Stimulated activated naive CD8-positive, alpha-beta T cell treated with anti-CD3 and anti-CD28 coated beads, Interleukin-15, Interleukin-2, amounts not matched to agents 100 ng/mL and 50 ng/mL, for 24 hours (primary cell): ENCODE data around the gene CNST.
"Not testable (repeated sequence)": the region's sequence is repeated elsewhere in the genome, so short reads cannot be mapped to it uniquely, and the experiment has no call there.

Source experiments
- H3K27ac Mint-ChIP-seq: one replicate; pipeline ENCODE4 v1.8.0; 2021; ENCODE audit warnings: mild to moderate bottlenecking, mixed read lengths
- H3K27me3 Mint-ChIP-seq: one replicate; pipeline ENCODE4 v1.8.0; 2021; ENCODE audit warnings: mixed read lengths
- H3K36me3 Mint-ChIP-seq: one replicate; pipeline ENCODE4 v1.8.0; 2021; ENCODE audit warnings: low read depth, mixed read lengths
- H3K4me1 Mint-ChIP-seq: one replicate; pipeline ENCODE4 v1.8.0; 2021; ENCODE audit warnings: low read depth, mixed read lengths
- H3K4me3 Mint-ChIP-seq: one replicate; pipeline ENCODE4 v1.8.0; 2021; ENCODE audit warnings: mild to moderate bottlenecking, mixed read lengths
- H3K9me3 Mint-ChIP-seq: one replicate; pipeline ENCODE4 v1.8.0; 2021; ENCODE audit warnings: mixed read lengths

Gene CNST

GRCh38 chr1:246569248-246570238, 3.3 kb downstream of the CNST start:
- Mint-ChIP-seq H3K4me3 (peak overlapping the region; percentile 79), H3K4me1 (peaks cover 69% of the 10 kb centered on the region), H3K27ac (peak overlapping the region; percentile 89), H3K36me3 (peaks cover 16% of the 10 kb centered on the region), H3K9me3 (no peaks in the 10 kb centered on the region), H3K27me3 (no peaks in the 10 kb centered on the region)

GRCh38 chr1:246571309-246571708, 5.1 kb downstream of the CNST start:
- Mint-ChIP-seq H3K4me1 (peaks cover 70% of the 10 kb centered on the region), H3K27ac (peak overlapping the region; percentile 89), H3K36me3 (peaks cover 19% of the 10 kb centered on the region), H3K4me3 (peak overlapping the region; percentile 24)
- H3K27me3 Mint-ChIP-seq, H3K9me3 Mint-ChIP-seq: not testable (repeated sequence)

GRCh38 chr1:246571953-246572352, 5.7 kb downstream of the CNST start:
- Mint-ChIP-seq H3K9me3 (no peaks in the 10 kb centered on the region), H3K36me3 (peaks cover 21% of the 10 kb centered on the region), H3K27me3 (no peaks in the 10 kb centered on the region), H3K4me1 (peaks cover 77% of the 10 kb centered on the region), H3K4me3 (peak overlapping the region; percentile 24), H3K27ac (peak overlapping the region; percentile 89)

DNA sequence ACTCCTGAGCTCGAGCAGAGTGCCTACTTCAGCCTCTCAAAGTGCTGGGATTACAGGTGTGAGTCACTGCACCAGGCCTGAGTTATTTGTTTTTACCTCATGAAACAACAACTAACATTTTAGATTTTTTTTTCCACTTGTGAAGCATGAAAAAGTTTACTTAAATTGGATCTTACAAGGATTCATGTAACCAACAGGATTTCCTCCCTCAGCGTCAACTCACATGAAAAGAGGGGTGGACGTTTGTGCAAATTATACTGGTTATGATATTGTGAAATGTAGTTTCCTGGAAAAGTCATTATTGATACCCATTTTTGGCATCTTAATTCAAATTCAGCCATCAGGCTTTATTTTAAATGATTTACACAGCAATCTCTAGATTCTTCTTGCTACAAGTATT, 6.5 kb downstream of the CNST start:
- H3K36me3 Mint-ChIP-seq, result peaks cover 26% of the 10 kb centered on the region
- H3K27ac Mint-ChIP-seq, result peak overlapping the region; percentile 40
- H3K4me1 Mint-ChIP-seq, result peaks cover 79% of the 10 kb centered on the region
- H3K9me3 Mint-ChIP-seq, result no peaks in the 10 kb centered on the region
- peak overlapping the region; percentile 62 for H3K4me3 Mint-ChIP-seq
- H3K27me3 Mint-ChIP-seq, result no peaks in the 10 kb centered on the region

GRCh38 chr1:246573491-246573890, 7.2 kb downstream of the CNST start:
- peaks cover 78% of the 10 kb centered on the region for H3K4me1 Mint-ChIP-seq
- H3K36me3 Mint-ChIP-seq, result peaks cover 26% of the 10 kb centered on the region
- peak overlapping the region; percentile 75 for H3K27ac Mint-ChIP-seq
- peak overlapping the region; percentile 62 for H3K4me3 Mint-ChIP-seq
- no peaks in the 10 kb centered on the region for H3K27me3 Mint-ChIP-seq
- H3K9me3 Mint-ChIP-seq, result no peaks in the 10 kb centered on the region

- Mint-ChIP-seq H3K36me3 (peaks cover 20% of the 10 kb centered on the region), H3K27me3 (no peaks in the 10 kb centered on the region), H3K9me3 (no peaks in the 10 kb centered on the region), H3K27ac (no peak overlapping the region), H3K4me3 (no peak overlapping the region), H3K4me1 (peaks cover 74% of the 10 kb centered on the region)
These were observed 10.4 kb downstream of the CNST start for GRCh38 chr1:246576709-246577032.

GRCh38 chr1:246577082-246577719, 10.9 kb downstream of the CNST start:
- Mint-ChIP-seq H3K9me3 (no peaks in the 10 kb centered on the region), H3K27me3 (no peaks in the 10 kb centered on the region), H3K27ac (peak overlapping the region; percentile 81), H3K4me3 (peak overlapping the region; percentile 51), H3K4me1 (peaks cover 73% of the 10 kb centered on the region), H3K36me3 (peaks cover 20% of the 10 kb centered on the region)

DNA sequence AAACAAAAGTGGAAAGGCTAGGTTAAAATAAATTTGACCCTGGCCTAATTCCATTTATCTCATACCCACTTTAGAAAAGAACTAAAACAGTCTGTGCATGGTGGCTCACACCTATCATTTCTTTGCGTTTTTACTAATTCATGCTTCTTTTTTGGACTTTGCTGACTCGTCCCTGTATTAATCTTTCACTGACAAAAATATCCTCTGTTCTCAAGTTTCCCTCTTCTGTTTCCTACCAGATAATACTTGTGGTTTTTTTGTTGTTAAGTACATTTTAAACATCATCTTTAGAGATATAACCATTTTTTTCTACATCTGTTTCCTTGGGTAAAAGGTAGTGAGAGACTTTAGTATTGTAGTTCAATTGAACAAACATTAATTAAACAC, 11.5 kb downstream of the CNST start:
- Mint-ChIP-seq H3K27ac (peak overlapping the region; percentile 73), H3K36me3 (peaks cover 22% of the 10 kb centered on the region), H3K4me1 (peaks cover 73% of the 10 kb centered on the region), H3K27me3 (no peaks in the 10 kb centered on the region), H3K4me3 (no peak overlapping the region), H3K9me3 (no peaks in the 10 kb centered on the region)

DNA sequence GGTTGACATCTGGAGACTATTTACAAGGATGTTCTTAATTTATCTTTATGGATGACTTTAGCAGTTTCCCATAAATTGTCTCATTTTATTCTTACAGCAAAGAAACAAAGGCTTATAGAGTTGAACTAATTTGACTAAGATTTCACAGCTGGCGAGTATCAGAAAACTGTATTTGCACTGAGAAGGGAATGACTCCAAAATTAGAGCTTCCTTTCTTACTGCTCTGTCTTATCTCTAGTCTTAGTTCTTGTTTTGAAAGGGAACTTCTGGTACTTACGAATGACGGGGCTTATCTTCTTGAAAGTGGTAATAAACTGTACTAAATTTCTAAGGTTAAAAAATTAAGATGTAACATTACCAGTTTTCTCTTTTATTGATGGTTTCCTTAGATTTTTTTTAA, 13.6 kb downstream of the CNST start:
- Mint-ChIP-seq H3K4me3 (no peak overlapping the region), H3K4me1 (peaks cover 76% of the 10 kb centered on the region), H3K9me3 (no peaks in the 10 kb centered on the region), H3K27me3 (no peaks in the 10 kb centered on the region), H3K27ac (peak overlapping the region; percentile 48), H3K36me3 (peaks cover 43% of the 10 kb centered on the region)

GRCh38 chr1:246580497-246581370, 14.5 kb downstream of the CNST start:
- H3K27ac Mint-ChIP-seq, result peak overlapping the region; percentile 4
- H3K4me3 Mint-ChIP-seq, result no peak overlapping the region
- H3K4me1 Mint-ChIP-seq, result peaks cover 73% of the 10 kb centered on the region
- no peaks in the 10 kb centered on the region for H3K27me3 Mint-ChIP-seq
- peaks cover 36% of the 10 kb centered on the region for H3K36me3 Mint-ChIP-seq
- H3K9me3 Mint-ChIP-seq, result no peaks in the 10 kb centered on the region

DNA sequence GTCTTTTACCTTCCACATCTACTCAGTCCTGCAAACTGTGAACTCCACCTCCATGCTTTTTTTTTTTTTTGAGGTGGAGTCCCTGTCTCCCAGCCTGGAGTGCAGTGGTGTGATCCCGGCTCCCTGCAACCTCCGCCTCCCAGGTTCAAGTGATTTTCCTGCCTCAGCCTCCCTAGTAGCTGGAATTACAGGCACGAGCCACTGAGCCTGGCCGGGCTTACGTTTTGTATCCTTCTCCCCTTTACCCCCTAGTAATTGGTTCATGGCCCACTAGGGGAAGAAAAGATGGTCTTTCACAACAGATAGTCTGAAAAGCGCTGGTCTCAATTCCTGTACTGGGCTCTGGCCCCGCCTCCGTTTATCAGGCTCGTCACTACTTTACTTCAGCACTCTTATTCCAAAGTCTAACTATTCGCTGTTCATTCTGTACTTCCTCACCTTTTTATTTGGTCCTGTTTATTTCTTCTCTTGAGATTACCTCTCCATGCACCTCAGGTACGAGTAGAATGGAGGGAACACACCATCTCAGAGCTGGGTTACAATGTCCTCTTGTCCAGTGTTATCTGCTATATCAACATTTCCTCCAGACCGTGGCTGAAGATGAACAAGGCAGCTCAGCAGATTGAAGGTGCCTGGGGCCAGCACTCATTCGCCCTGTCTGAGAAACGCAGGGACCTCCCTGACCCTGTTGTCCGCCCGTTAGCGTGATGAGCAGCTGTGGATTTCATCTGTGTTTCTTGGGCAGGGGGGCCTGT, 16.2 kb downstream of the CNST start:
- no peak overlapping the region for H3K27ac Mint-ChIP-seq
- H3K36me3 Mint-ChIP-seq, result peaks cover 28% of the 10 kb centered on the region
- no peak overlapping the region for H3K4me3 Mint-ChIP-seq
- no peaks in the 10 kb centered on the region for H3K9me3 Mint-ChIP-seq
- peaks cover 64% of the 10 kb centered on the region for H3K4me1 Mint-ChIP-seq
- H3K27me3 Mint-ChIP-seq, result no peaks in the 10 kb centered on the region

DNA sequence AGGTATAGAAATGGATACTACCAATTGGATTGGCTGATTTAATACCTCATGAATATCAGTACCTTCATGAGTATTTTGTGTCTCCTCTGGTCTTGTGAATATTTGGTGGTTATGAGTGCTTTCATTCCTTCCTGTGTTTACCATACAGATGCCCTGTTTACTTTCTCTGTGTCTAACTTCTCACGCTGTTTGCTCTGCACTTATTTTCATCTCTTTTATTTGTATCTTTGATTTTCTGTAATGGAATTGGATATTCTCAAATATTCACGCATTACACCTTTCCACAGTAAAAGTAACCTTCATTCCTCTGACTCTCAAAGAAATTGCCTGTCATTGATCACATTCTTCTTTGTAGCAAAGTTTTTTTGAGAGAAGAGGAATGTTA, 16.8 kb downstream of the CNST start:
- H3K27me3 Mint-ChIP-seq, result no peaks in the 10 kb centered on the region
- peaks cover 64% of the 10 kb centered on the region for H3K4me1 Mint-ChIP-seq
- no peak overlapping the region for H3K27ac Mint-ChIP-seq
- no peaks in the 10 kb centered on the region for H3K9me3 Mint-ChIP-seq
- no peak overlapping the region for H3K4me3 Mint-ChIP-seq
- H3K36me3 Mint-ChIP-seq, result peaks cover 30% of the 10 kb centered on the region

DNA sequence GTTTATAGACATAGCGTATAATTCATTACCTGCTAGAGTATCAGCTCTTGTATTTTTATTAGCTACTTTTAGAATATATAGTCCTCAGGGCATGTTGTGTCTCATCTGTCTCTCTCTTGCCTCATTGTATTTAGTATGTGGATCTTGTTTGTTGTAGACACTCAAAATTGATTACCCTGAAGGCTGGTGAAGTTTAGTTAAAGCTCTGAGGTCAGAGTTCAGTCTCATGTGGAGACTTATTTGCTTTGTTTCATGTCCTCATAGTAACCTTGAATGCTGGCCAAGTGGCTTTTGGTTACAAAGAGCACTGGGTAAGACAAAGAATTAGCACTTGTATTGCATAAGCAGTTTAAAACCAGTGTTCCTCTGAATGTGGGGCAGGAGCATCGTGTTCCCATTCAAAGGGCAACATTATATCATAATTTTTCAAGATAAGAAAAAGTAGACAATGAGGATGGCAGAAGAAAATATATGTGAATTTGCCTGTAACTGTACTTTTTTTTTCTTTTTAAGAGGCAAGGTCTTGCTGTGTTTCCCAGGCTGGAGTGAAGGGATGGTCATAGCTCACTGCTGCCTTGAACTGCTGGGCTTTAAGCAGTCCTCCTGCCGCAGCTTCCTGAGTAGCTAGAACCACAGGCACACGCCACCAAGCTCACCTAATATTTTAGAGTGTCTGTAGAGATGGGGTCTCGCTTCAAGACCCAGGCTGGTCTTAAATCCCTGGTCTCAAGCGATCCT, 17.4 kb downstream of the CNST start:
- peaks cover 61% of the 10 kb centered on the region for H3K4me1 Mint-ChIP-seq
- H3K9me3 Mint-ChIP-seq, result no peaks in the 10 kb centered on the region
- H3K4me3 Mint-ChIP-seq, result no peak overlapping the region
- H3K27me3 Mint-ChIP-seq, result no peaks in the 10 kb centered on the region
- peaks cover 33% of the 10 kb centered on the region for H3K36me3 Mint-ChIP-seq
- no peak overlapping the region for H3K27ac Mint-ChIP-seq

- Mint-ChIP-seq H3K4me1 (peaks cover 61% of the 10 kb centered on the region), H3K4me3 (no peak overlapping the region), H3K36me3 (peaks cover 55% of the 10 kb centered on the region)
These were observed 20.8 kb downstream of the CNST start for GRCh38 chr1:246587032-246587431.

More at GRCh38 chr1:246587032-246587431, 20.8 kb downstream of the CNST start:
- no peaks in the 10 kb centered on the region for H3K9me3 Mint-ChIP-seq
- no peaks in the 10 kb centered on the region for H3K27me3 Mint-ChIP-seq
- H3K27ac Mint-ChIP-seq, result no peak overlapping the region
